Right lung (tissue), 5 donors: ENCODE data around the gene LMTK2. TPM values are rescaled to one million over a fixed set of nuclear protein-coding genes. Genes with fewer than 3 reads are reported as not detected.

Experiments used
- DNase-seq, 2 donors: peaks; one replicate each; pipeline ENCODE4 v3.0.0-alpha.2; 2013
- polyA plus RNA-seq, 5 donors: library from polyadenylated mRNA; unstranded; fragments of 120-200 nt; gene quantifications; one replicate each; pipeline versions ENCODE4 v1.2.1 to v1.2.3, GENCODE V29; 2013; ENCODE audit warnings: inconsistent platforms in 1 of 5, low replicate concordance in 1 of 5; ENCODE audit not compliant: insufficient read length in 5 of 5, insufficient read depth in 1 of 5

LMTK2 gene
- polyA plus RNA-seq, 5 donors, result 12.8 to 17.0 (median 13.4) TPM

DNA sequence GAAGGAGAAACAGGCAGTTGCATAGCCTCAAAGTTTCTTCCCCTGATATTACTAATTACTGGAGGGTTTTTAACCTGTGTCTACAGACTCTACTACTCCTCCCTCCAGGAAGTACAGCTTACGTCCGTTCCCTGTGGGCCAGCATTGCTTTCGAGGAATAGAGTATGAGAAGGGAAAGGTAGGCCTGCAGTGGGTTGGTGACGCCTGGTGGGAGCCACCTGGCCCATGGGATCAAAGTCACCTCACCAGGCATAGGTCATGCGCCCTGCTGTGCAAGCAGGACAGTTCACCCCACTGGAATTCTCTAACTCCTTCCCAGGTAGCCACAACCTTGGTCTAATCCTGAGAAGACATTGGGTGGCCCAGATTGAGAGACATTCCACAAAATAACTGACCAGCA lies 29.8 kb downstream of the LMTK2 start:
- DNase-seq, result no peak

DNA sequence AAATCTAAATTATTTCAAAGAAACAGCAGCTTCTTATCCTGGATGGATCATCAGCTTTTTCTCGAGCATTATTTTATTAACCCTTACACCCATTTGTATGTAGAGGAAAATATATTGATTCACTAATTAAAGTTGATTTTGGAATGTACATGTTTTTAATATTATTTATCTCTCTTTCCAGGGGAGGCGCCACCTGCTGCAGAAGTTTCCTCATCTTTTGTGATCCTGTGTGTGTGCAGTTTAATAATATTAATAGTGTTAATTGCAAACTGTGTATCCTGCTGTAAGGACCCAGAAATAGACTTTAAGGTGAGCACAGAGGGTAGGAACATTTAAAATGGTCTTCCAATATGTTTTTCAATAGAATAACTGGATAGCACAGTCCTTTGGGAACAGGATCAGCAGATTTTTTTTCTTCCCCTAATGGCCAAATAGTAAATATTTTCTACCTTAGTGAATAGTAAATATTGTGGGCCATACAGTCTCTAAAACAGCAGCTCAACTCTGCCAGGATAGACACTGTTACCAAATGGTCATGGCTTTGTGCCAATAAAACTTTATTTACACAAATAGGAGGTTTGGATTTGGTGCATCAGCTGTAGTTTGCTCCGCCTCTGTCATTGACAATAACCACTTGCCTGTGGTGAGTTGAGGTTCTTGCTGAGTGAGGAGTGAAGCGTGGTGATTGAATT lies 30.6 kb downstream of the LMTK2 start:
- no peak for DNase-seq

DNA sequence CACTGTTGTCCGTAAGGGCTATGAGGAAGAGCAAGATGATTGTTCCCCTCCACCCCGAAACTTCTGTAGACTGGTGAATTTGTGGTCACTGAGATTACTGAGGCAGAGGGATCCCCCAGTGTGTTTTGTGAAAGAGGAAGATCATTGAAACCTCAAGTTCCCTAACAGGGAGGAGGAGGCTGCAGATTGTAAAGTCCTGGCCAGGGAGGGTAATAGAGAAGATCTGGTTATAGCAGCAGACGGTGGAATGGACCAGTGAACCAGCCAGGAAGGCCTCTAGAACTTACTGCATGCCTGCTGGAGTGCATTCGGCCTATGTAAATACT lies 31.1 kb downstream of the LMTK2 start:
- no peak for DNase-seq

DNA sequence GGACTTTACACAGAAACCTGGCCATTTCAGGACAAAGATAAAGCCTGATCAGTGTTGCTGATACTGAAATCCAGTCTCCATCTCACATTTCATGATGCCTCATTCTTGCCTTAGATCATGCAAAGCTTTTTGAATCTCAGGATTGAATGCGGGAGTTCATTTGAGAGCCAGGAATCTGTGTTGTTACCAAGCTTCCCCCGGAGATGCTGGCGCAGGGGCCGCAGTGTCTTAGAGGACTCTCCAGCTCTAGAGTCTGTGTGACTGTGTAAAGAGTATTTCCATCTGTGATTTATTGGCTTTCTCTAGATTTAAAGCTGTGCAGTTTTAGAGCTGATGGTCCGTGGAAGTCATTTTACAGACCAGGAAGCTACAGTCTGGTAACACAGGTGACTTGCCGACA lies 32.0 kb downstream of the LMTK2 start:
- DNase-seq, result no peak

DNA sequence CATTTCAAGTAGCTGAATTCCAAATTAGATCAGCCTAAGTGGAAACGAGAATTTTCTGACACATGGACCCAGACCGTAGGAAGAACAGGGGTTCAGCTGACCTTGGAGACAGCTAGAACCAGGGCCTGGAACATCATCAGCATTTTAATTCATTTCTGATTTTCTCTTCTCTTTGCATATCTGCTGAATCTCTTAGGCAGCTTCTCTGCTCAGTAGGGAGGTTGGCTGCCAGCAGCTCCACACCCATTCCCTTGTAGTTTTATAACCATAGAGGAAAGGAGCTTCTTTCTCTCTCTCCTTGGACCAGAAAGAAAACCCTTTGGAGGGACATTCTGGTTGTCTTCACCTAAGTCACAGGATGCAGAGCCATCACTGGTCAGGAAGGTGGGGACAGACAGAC lies 36.0 kb downstream of the LMTK2 start:
- no peak for DNase-seq

DNA sequence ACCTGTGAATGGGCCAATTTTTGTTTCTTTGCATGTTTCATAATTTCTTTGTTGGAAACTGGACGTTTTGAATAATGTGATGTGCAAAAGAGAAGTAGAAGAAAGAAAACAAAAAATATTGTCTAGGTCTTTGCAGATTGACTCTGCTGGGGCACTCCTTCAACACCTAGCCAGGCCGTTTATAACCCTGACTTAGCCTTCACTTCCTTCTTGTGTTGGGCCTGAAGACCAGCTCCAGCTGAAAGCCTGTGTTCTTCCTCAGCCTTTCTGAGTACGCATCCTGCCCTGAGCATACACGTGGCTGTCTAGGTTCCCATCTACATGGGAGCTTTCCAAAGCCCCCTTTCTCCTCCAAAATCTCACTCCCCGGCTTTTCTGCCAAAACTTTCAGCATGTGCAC lies 41.9 kb downstream of the LMTK2 start:
- no peak for DNase-seq

DNA sequence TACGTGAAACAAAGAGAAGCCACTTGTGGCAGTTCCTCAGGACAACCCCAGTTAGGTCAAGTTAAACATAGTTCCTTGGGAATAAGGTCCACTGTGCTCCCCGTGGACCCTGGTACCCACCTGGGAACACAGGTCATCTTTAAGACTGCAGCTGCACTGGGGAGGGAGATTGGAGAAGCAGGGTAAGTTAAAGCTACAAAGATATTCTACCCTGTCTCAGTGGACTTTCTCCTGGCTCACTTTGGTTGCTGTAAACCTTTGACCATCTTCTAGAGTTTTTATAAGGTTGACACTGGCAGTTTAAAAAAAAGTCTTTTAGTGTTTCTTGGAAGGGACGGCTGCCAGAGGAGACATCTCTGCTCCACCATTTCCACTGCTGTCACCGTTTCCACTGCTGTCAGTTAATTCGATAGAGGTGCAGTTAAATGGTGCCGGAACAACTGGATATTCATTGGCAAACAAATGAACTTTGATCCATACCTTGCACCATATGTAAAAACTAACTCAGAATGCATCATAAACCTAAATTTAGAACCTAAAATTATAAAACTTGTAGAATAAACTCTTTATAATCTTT lies 42.5 kb downstream of the LMTK2 start:
- DNase-seq, result no peak

DNA sequence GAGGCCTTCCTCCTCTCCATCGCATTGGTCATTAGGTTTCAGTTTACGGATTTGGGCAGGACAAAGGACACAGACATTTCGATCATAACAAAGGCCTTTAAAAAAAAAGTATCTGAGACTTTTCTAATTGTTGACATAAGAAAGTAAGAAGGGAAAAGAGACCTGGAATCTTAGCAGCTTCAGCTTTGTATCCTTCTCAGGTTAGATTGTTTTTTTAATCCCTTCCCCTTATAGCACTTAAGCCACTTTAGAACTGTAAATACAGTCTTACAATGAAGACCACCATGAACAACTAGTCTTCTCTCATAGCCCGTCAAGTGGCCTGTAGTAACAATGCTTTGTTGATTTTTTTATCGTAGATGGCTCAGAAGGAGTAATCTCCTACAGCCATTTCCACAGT lies 45.2 kb downstream of the LMTK2 start:
- no peak for DNase-seq

DNA sequence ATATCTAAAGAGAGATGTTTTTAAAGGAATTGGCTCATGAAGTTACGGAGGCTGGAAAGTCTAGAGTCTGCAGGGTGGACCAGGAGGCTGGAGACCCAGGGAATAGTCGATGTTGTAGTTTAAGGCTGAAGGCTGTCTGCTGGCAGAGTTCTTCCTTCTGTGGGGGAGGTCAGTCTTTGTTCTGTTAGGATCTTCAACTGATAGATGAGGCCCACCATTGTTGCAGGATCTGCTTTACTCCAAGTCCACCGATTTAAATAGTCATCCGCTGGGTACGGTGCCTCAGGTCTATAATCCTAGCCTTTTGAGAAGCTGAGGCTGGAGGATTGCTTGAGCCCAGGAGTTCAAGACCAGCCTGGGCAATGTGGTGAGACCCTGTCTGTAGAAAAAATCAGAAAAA lies 50.0 kb downstream of the LMTK2 start:
- no peak for DNase-seq

DNA sequence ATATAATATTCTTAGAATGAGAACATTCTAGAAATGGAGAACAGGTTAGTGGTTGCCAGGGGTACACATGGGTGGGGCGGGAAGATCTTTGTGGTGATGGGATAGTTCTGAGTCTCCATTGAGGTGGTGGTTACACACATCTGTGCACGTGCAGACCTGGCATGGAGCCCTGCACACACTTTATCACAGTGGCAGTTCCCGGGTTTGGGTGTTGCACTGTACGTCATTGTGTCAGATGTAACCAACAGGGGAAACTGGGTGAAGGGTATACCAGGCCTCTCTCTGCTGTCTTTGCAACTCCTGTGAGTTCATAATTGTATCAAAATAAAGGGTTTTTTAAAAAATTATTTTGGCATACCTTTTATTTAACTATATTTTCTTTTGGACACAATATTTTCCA lies 51.1 kb downstream of the LMTK2 start:
- no peak for DNase-seq

DNA sequence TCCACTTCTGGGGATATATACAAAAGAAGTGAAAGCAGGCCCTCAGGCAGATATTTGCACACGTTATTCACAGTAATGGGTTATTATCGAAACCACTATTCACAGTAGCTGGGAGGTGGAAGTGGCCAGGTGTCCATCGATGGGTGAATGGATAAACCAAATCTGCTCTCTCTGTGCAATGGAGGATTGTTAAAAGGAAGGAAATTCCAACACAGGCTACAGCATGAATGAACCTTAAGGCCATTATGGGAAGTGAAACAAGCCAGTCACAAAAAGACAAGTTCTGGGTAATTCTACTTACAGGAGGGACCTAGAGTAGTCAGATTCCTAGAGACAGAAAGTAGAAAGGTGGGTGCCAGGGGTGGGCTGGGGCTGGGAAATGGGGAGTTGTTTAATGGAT lies 56.1 kb downstream of the LMTK2 start:
- no peak for DNase-seq

DNA sequence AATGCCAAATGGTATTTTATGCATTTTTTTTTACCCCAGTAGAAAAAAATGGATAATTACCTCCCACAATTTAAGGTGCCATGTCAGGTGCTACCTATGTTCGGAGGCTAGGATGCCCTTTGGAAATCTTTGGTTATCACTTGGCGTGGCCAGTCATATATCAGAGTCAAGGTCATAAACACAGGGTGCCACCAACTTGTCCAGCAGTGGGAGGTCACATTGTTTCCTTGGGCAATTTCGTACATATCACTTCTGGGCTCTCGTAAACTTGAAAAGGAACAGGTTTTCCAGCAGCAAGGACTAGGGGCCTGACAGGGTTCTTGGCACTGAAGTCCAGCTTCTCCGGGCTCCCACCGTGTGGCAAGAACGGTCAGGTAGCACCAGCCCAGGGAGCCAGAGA lies 56.6 kb downstream of the LMTK2 start:
- DNase-seq, result no peak

DNA sequence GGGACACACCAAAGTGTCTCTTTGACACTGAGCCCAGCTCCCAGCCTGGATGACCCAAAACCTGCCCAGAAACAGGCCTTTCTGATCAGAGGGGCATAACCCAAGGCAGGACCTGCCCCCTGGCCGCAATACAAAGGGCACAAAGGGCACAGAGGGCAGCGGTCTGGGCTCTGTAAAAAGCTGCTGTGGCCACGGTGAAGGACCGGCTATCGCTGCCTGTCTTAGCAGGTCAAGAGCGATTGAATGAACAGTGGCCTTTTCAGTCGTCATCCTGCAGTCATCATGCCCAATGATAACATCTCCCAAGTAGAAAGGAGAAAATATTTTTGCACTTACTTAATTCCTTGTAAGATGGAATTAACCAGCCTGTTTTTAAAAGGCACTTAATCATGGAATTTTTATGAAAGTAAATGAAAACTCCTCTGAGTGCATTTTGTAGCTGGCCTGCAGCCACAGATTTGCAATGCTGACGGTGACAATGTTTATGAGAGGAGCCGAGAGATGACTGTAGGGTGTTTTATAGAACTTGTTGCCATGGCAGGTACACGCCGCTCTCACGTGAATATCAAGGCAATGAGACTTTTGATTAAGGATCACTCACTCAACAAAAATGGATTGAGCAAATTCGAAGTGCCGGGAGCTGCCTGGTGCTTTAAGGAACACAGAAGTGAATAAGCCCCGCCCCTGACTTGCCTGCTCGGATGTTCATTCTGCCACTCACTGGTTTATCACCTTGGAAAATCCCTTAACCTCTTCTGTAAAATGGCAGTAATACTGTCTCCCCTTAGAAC lies 57.2 kb downstream of the LMTK2 start:
- DNase-seq, result peak; percentile 31 to 41

DNA sequence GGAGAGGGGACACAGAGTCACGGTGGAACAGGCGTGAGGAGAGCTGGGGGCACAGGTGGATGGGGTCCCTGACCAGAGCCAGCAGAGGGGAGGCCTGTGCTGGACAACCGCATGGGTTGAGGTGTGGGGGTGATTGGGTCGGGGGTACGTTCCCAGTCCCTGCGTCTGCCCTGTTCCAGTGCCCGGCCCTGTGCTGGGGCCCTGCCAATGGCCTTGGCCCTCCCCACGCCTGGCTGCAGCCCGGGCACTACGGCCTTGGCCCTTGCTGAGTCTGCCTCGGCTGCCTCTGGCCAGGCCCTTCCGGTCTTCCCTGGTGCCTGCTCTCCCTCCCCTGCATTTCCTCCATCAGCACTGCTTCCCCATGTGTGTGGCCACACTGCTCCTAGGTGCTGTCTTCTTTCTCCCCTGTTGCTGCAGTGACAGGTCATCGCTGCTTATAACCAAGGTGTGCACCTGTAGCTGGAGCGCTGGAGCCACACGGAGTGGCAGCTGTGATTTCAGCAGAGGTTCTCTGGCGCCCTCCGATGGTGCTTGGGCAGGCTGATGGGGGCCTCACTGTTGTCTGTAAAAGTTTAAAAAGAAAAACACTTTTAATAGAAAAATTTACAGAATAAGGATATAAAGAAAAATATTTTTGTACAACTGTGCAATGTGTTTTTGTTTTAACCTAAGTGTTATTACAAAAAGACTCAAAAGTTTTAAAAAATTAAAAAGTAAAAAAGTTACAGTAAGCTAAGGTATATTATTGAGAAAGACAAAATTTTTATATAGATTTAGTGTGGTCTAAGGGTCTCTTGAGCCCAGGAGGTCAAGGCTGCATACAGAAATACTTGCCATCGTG lies 59.4 kb downstream of the LMTK2 start:
- DNase-seq, result no peak

DNA sequence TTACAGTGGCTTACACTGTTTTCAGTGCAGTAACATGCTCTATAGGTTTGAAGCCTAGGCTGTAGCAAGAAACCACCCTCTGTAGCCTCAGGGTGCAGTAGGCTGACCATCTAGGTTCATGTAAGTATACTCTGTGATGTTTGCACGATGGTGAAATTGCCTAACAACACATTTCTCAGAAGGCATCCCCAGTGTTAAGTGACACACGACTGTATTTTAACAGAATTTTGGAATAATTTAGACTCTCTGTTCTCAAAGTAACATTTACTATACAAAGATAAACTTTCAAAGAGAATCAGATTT lies 60.0 kb downstream of the LMTK2 start:
- DNase-seq, result no peak

DNA sequence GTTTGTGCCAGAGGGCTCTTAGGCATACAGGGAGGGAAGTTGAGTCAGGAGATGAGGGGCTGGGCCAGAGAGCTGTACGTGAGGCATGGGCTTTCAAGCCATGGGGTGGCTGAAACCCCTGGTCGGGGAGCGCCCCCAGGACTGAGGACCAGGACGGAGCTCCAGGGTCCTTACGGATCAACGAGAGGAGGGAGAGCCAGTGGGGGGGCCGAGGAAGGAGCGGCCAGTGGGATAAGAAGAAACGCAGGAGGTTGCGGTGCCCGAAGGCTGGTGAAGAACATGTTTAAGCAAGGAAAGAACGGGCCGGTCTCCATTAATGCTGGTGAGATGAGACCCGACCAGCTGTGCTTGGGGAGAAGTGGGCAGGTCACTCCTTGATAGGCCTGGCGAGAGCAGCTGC lies 61.0 kb downstream of the LMTK2 start:
- no peak for DNase-seq

DNA sequence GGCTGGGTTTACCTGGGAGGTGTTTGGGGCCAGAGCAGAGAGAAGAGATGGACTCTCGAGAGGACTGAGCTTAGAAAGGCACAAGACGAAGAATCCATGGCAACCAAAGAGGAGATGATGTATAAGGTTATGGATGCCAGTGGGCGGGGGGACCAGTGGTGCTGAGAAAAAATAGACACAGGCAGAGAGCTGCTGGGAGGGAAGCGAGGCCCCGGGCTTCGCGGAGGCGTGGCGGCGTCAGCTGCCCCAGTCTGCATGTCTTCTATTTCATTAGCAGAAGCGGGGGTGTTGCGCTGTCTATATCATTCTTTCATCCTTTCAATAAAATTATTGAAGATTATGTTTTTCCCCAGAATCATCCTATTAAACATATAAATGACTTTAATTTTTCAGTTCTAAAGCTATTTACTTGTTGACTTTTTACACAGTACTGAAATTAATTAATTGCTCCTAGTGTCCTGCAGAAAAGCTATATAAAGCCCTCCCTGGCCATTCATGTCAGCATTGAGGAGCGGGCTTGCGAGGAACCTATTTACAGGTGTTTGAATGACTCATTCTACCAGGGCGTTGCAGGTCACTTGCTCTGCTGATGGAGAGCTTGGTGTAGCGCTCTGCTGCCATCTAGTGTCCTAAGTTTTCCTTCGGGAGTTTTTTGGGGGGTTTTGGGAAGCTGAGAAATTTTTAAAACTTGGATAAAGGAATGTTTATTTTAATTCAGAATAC lies 61.7 kb downstream of the LMTK2 start:
- peak in 1 of 2 donors; percentile 47 for DNase-seq

DNA sequence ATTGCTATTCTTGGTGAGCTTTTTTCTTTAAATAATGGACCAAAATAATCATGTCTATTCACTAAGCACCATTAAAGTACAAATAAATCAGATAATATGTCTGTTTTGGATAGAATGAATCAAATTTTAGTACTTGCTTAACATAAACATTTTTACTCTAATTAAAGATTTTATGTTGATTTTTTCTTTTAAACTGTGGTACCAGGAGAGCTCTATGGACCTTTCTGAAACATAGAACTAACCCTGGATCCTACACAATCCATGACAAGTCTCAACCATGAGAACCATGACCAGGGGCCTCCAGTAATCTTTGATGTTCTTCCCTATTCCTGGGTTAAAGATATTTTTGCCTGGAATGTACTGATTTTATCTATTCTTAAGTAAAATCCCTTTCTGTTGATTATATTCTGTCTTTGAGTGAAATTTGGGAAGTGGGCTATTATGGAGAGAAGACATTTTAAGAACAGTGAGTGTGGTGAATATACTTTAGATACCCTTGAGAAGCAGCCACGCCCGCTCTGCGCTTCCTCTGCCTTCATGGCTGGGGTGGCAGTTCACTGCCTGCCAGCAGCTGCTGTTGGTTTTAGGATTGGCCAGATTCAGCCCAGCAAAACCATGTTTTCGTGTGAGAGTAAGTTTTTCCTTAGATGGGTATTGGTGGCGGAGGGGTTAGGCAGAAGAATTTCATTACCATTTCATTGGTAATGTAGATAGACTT lies 62.4 kb downstream of the LMTK2 start:
- DNase-seq, result no peak

DNA sequence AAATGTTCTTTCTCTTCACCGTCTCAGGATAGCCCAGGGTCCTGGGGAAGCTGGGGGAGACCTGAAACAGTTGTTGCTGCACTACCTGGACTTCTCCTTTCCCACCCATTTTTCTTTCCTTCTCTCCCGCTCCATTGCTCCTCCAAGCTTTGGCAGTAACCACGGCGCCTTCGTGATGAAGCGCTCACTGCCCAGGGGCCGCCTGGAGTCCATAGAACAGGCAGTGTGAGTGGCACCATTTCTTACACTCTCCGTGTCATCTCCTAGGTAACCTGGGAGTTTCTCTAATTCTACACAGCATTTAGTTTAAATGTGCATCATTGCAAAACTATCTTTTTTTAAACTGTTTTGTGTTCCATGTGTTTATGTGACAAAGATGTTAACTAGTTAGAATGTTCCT lies 64.3 kb downstream of the LMTK2 start:
- no peak for DNase-seq

DNA sequence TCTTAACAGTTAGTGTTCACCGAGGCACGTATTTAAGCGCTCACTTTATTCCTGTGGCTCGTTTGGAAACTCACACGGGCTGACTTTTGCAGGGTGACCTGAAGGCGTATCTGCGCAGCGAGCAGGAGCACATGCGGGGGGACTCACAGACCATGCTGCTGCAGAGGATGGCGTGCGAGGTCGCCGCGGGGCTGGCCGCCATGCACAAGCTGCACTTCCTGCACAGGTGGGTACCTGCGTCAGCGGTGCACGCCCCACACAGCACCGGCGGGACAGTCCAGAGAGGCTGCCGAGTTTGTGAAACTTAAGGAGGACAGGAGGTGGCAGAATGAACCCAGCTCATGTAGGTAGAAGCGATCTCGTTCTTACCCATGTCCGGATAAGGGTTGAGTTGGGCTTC lies 64.8 kb downstream of the LMTK2 start:
- no peak for DNase-seq
